GM12891 (cell line): Measurements from ENCODE around the gene HECTD4.
"Not testable (repeated sequence)": the region's sequence is repeated elsewhere in the genome, so short reads cannot be mapped to it uniquely, and the experiment has no call there.

Source experiments
- DNase-seq: peaks from one replicate; pipeline ENCODE4 v3.0.0; 2011; ENCODE audit warnings: low spot score; ENCODE audit not compliant: insufficient read length
- FAIRE-seq: peaks from 2 replicates; lab custom pipeline; 2011; peaks lifted over from hg19 to GRCh38; lab: Jason Lieb, UNC
- PAX5 ChIP-seq: IDR thresholded peaks from 2 replicates; pipeline ENCODE4 v1.6.1; 2011; ENCODE audit warnings: low read length, moderate library complexity, mild to moderate bottlenecking; ENCODE audit not compliant: insufficient read depth, severe bottlenecking
- POLR2A ChIP-seq: IDR thresholded peaks from 2 replicates; pipeline ENCODE4 v1.6.1; 2011; ENCODE audit warnings: low read depth, low read length, control low read depth
- POLR2AphosphoS5 ChIP-seq: IDR thresholded peaks from 2 replicates; pipeline ENCODE4 v1.6.1; 2011; ENCODE audit warnings: low read depth, low read length, control low read depth
- POU2F2 ChIP-seq: IDR thresholded peaks from 2 replicates; pipeline ENCODE4 v1.6.1; 2011; ENCODE audit warnings: low read depth, mild to moderate bottlenecking, control low read depth, low read length, moderate library complexity
- SPI1 ChIP-seq: IDR thresholded peaks from 2 replicates; pipeline ENCODE4 v1.6.1; 2011; ENCODE audit warnings: low read depth, low read length, control low read depth
- TAF1 ChIP-seq: IDR thresholded peaks from 2 replicates; pipeline ENCODE4 v1.6.1; 2011; ENCODE audit warnings: low read depth, low read length, control low read depth

The HECTD4 gene

DNA sequence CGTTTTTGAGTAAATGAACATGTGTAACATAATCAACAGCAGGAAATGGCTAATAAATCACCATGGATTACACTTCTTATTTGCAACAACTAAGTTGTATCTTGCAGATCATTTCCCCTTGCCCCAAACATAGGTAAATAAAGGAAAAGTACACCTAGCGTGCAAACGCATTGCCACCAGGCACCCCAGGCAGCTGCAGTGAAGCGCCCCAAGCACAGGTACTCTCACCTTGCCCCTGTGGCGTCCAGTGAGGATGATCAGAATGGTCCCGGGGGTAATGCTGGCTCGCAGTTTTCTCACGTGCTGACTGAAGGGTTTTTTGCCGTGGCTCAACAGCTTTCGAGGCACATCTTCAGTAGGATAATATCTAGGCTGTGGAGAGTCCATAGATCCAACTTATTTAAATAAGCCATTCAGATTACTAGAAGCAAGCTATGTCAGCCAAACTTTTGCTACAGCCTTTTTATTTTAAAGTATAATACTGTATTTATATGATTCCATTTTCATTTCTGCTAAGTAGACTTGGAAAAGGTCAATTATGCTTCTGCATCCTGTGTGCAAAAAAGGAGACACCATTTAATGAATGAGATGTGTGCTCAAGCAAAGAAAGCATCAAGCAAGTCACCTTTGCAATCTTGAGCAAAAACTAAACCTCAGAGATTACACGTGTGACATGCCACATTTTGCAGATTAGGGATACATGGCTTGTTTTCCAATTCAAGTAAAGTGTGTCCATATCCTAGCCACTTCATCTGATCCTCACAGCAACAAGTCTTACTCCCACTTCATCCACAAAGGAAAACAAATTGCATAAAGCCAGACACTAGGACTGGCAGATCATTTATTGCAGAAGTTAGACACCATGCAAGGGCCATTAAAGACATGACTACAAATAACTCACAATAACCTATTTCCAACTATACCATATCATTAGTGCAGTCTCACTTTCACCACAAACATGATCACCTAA, 24.6 kb upstream of the HECTD4 start:
- TF ChIP-seq POU2F2 = no peak
- TF ChIP-seq POLR2AphosphoS5 = 0 out of 2 replicates have a peak, but pooled peaks have one; percentile 28
- TF ChIP-seq PAX5 = no peak
- TF ChIP-seq TAF1 = no peak
- no peak for TF ChIP-seq SPI1
- no peak; the same call in 1 of the 2 replicates for TF ChIP-seq POLR2A
- no peak for FAIRE-seq
- no peak for DNase-seq

DNA sequence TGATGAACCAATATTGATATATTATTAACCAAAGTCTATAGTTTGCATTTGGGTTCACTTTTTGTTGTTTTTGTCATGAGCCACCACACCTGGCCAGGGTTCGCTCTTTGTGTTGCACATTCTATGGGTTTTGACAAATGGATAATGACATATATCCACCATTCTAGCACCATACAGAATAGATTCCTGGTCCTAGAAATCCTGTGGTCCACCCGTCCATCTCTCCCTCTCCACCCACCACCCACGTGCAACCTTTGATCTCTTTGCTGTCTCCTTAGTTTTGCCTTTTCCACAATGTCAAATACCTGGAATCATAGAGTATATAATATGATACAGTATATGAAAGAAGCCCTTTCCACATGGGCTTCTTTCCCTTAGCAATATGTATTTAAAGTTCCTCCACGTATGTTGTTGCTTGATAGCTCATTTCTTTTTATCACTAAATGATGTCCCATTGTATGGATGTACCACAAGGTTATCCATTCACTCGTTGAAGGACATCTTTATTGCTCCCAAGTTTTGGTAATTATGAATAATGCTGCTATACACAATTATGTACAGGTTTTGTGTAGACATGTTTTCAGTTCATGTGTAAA, 19.8 kb upstream of the HECTD4 start:
- TF ChIP-seq POU2F2 = no peak
- TF ChIP-seq TAF1 = no peak
- no peak for TF ChIP-seq SPI1
- TF ChIP-seq POLR2AphosphoS5 = 0 out of 2 replicates have a peak, but pooled peaks have one; percentile 29
- 0 out of 2 replicates have a peak, but pooled peaks have one; percentile 24 for TF ChIP-seq POLR2A
- no peak for FAIRE-seq
- no peak for DNase-seq

DNA sequence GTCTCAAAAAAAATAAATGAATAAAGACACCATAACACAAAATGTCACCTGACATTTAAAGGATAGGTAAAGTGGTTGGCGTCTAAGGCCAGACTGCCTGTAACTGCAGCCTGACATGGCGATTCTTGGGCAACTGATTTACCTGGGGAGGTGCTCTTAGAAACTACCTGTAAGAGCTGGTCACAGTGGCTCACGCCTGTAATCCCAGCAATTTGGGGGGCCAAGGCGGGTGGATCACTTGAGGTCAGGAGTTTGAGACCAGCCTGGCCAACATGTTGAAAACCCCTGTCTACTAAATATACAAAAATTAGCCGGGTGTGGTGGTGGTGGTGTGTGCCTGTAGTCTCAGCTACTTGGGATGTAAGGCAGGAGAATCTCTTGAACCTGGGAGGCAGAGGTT, 18.8 kb upstream of the HECTD4 start:
- DNase-seq = no peak
- FAIRE-seq = no peak

DNA sequence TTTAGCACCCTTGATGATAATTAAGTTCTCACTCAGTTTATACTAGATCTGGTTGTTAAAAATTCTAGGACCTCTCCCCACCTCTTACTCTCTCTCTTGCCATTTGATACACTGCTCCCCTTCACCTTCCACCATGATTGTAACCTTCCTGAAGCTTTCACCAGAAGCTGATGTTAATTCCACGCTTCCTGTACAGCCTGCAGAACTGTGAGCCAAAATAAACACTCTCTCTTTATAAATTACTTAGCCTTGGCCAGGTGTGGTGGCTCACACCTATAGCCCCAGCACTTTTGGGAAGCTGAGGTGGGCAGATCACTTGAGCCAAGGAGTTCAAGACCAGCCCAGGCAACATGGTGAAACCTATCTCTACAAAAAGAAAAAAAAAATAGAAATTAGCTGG, 11.1 kb upstream of the HECTD4 start:
- DNase-seq = no peak
- TF ChIP-seq POU2F2 (no peak), POLR2A (no peak), TAF1 (no peak), POLR2AphosphoS5 (no peak), SPI1 (no peak), PAX5 (no peak)
- FAIRE-seq = no peak

More for the DNA sequence above, 18.8 kb upstream of the HECTD4 start:
- TF ChIP-seq TAF1 (no peak), PAX5 (no peak), POLR2AphosphoS5 (no peak), POLR2A (no peak), SPI1 (no peak), POU2F2 (no peak)

DNA sequence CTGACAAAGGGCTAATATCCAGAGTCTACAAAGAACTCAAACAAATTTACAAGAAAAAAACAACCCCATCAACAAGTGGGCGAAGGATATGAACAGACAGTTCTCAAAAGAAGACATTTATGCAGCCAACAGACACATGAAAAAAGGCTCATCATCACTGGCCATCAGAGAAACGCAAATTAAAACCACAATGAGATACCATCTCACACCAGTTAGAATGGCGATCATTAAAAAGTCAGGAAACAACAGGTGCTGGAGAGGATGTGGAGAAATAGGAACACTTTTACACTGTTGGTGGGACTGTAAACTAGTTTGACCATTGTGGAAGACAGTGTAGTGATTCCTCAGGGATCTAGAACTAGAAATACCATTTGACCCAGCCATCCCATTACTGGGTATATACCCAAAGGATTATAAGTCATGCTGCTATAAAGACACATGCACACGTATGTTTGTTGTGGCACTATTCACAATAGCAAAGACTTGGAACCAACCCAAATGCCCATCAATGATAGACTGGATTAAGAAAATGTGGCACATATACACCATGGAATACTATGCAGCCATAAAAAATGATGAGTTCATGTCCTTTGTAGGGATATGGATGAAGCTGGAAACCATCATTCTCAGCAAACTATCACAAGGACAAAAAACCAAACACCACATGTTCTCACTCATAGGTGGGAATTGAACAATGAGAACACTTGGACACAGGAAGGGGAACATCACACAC, 7.9 kb upstream of the HECTD4 start:
- not testable (repeated sequence) for DNase-seq, FAIRE-seq

DNA sequence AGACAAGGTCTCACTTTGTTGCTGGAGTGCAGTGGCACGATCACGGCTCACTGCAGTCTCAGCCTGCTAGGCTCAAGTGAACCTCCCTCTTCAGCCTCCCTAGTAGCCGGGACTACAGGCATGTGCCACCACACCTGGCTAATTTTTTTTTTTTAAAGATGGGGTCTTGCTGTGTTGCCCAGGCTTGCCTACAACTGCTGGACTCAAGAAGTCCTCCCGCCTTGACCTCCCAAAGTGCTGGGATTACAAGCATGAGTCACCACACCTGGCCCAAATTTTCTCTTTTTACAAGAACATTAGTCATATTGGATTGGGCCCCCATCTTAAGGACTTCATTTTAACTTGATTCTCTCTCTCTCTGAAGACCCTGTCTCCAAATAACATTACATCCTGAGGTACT, 7.0 kb upstream of the HECTD4 start:
- no peak for TF ChIP-seq PAX5
- TF ChIP-seq POLR2AphosphoS5 = no peak
- no peak for TF ChIP-seq SPI1
- no peak for TF ChIP-seq POU2F2
- TF ChIP-seq POLR2A = no peak
- no peak for TF ChIP-seq TAF1
- FAIRE-seq = no peak
- DNase-seq = no peak

DNA sequence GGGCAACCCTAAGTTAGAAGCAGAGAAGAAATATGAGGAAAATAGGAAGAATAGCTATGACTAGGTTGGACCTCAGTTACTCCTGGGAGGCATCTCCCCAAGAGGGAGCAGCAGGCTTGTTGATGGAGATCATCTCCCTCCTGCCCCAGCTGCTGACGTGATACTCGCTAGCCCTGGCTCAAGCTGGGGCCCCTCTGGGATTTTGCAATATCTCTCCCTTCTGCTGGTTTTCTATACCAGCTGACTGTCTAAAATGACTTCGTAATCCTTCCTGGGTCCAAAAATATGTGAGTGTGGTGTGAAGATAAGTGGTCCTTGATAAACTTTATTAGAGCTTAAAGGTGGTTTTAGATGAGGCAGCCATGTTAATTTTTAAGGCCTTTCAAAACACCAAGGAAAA, 4.5 kb upstream of the HECTD4 start:
- no peak for TF ChIP-seq PAX5
- TF ChIP-seq POLR2A = no peak
- TF ChIP-seq SPI1 = no peak
- TF ChIP-seq POLR2AphosphoS5 = no peak
- TF ChIP-seq POU2F2 = no peak
- no peak for TF ChIP-seq TAF1
- DNase-seq (no peak), FAIRE-seq (no peak)

DNA sequence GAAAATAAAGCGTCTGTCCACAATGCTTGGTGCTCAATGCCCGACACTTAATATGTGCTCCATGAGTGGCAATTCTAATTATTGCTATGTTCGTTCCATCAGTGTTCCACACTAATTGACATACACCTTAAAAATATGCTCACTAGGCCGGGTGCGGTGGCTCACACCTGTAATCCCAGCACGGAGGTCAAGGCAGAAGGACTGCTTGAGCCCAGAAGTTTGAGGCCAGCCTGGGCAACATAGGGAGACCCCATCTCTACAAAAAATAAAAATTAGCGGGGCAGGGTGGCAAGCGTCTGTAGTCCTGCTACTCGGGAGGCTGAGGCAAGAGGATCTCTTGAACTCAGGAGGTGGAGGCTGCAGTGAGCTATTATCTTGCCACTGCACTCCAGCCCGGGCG, 635 bp upstream of the HECTD4 start:
- TF ChIP-seq POU2F2 (no peak), SPI1 (no peak), POLR2A (no peak)
- FAIRE-seq (no peak), DNase-seq (no peak)

DNA sequence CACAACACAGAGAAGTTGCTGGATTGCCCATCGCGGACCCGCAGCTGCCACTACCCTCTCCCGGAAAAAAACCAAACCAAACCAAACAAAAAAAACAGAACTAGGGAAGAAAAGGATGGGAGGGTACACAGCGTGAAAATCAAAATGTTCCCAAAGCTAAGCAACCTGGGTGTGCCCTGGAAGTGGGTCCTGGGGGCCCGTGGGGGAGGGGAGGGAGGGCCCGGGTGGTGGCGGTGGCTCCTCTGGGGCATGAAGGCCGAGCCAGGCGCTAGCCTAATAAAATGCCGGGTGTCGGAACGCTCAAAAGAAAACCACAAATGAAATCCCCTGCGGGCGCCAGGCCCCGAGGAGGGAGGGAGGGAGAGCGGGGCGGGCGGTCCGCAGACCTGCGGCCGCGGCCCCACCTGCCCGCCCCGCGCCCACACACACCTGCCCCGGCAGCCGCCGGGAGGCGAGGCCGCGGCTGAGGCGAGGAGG, 787 bp downstream of the HECTD4 start:
- DNase-seq = peak; percentile 55
- no peak for FAIRE-seq
- TF ChIP-seq TAF1 (no peak), PAX5 (no peak), SPI1 (no peak), POLR2A (no peak), POU2F2 (no peak), POLR2AphosphoS5 (no peak)
